Suprapubic skin (tissue), 4 donors: ENCODE measurements around the gene TRPM2. TPM values are rescaled to one million over a fixed set of nuclear protein-coding genes. Genes with fewer than 3 reads are reported as not detected.

Source experiments
- DNase-seq, 2 donors: peaks; one replicate each; pipeline ENCODE4 v3.0.0-alpha.2; 2019; ENCODE audit warnings: low spot score in 2 of 2
- H3K27ac ChIP-seq: fragments of 200-600 bp; sonication (generic); one replicate; pipeline ENCODE4 v1.5.1; 2019
- H3K27me3 ChIP-seq: fragments of 200-600 bp; sonication (generic); one replicate; pipeline ENCODE4 v1.5.1; 2019
- H3K36me3 ChIP-seq: fragments of 200-600 bp; sonication (generic); one replicate; pipeline ENCODE4 v1.5.1; 2019
- H3K4me1 ChIP-seq: fragments of 200-600 bp; sonication (generic); one replicate; pipeline ENCODE4 v1.5.1; 2019
- H3K4me3 ChIP-seq: fragments of 200-600 bp; sonication (generic); one replicate; pipeline ENCODE4 v1.5.1; 2019; ENCODE audit warnings: mild to moderate bottlenecking
- H3K9me3 ChIP-seq: fragments of 200-600 bp; sonication (generic); one replicate; pipeline ENCODE4 v1.5.1; 2019
- EP300 ChIP-seq: sonication (generic); formaldehyde crosslinking; IDR thresholded peaks from one replicate; pipeline ENCODE4 v1.6.1; 2017; ENCODE audit warnings: antibody characterized with exemption
- POLR2A ChIP-seq, 2 donors: fragments of 450-650 bp; IDR thresholded peaks; one replicate each; pipeline ENCODE4 v1.6.1; 2017; ENCODE audit warnings: antibody characterized with exemption in 2 of 2, mild to moderate bottlenecking in 2 of 2, moderate library complexity in 2 of 2
- POLR2AphosphoS5 ChIP-seq, 3 donors: sonication (generic); formaldehyde crosslinking; IDR thresholded peaks; one replicate each; pipeline ENCODE4 v1.6.1; 2017; ENCODE audit warnings: antibody characterized with exemption in 3 of 3
- WGBS: methylation state at CpG from one replicate; pipeline ENCODE4 v1.1.5; 2018; 5-methylcytosine and 5-hydroxymethylcytosine counted together
- total RNA-seq, 4 donors: library from RNA; depleted of rRNA; stranded (reverse); fragments of >200 nt; gene quantifications; one replicate each; pipeline ENCODE4 v1.1.0, GENCODE V29; 2016
- TF ChIP-seq, protein P1 (sequence below), 2 donors: fragments of 200-600 bp in 1 of 2; fragments of 450-650 bp in 1 of 2; sonication (generic) in 1 of 2; IDR thresholded peaks; one replicate each; pipeline ENCODE4 v1.5.1; 2016 to 2019; ENCODE audit warnings: antibody characterized with exemption in 2 of 2, mild to moderate bottlenecking in 1 of 2, moderate library complexity in 1 of 2

The TRPM2 gene
- total RNA-seq, 4 donors from 2014 or later = 2.5 to 4.2 (median 3.2) TPM

DNA sequence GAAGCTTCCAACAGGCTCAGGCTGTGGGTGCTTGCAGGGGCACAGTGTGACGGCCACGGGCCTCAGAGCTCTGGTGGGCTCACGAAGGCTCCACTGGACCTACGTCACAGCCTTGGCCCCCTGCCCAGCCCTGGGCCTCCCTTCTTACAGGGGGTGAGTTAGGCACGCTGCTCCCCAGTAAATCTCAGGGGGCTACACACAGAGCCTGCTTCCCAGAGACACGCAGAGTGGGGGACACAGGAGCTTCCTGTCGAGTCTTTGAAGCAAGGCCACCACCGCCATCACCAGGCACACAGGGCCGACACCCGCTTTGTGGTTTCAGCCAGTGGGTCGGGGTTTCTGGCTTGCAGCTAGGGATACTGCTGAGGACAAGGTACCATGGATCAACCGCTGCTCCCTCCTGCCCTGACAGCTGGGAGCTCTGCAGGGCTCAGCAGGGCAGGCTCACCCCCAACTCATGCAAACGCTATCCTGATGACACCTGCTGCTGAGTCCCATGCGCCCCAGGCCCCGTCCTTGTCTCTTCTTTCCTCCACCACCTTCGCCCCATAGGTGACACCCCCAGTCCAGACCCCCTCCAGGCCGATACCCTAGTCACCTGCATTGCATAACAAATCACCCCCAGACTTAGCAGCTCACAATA is 8.8 kb upstream of the TRPM2 start:
- H3K27ac ChIP-seq = no peak overlapping the region
- H3K36me3 ChIP-seq = no peaks in the 10 kb centered on the region
- H3K4me1 ChIP-seq = peaks cover 4% of the 10 kb centered on the region
- H3K9me3 ChIP-seq = no peaks in the 10 kb centered on the region
- 82% methylated on average over 9 of the region's 17 CpGs for WGBS
- H3K4me3 ChIP-seq = no peak overlapping the region
- H3K27me3 ChIP-seq = peaks cover 22% of the 10 kb centered on the region
- DNase-seq = no peak
- no peak for TF ChIP-seq POLR2AphosphoS5 (IDR thresholded peaks at IDR 0.05)
- TF ChIP-seq, protein P1, sequence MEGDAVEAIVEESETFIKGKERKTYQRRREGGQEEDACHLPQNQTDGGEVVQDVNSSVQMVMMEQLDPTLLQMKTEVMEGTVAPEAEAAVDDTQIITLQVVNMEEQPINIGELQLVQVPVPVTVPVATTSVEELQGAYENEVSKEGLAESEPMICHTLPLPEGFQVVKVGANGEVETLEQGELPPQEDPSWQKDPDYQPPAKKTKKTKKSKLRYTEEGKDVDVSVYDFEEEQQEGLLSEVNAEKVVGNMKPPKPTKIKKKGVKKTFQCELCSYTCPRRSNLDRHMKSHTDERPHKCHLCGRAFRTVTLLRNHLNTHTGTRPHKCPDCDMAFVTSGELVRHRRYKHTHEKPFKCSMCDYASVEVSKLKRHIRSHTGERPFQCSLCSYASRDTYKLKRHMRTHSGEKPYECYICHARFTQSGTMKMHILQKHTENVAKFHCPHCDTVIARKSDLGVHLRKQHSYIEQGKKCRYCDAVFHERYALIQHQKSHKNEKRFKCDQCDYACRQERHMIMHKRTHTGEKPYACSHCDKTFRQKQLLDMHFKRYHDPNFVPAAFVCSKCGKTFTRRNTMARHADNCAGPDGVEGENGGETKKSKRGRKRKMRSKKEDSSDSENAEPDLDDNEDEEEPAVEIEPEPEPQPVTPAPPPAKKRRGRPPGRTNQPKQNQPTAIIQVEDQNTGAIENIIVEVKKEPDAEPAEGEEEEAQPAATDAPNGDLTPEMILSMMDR (IDR thresholded peaks at IDR 0.05) = no peak
- no peak for TF ChIP-seq EP300
- TF ChIP-seq POLR2A (IDR thresholded peaks at IDR 0.05) = no peak

DNA sequence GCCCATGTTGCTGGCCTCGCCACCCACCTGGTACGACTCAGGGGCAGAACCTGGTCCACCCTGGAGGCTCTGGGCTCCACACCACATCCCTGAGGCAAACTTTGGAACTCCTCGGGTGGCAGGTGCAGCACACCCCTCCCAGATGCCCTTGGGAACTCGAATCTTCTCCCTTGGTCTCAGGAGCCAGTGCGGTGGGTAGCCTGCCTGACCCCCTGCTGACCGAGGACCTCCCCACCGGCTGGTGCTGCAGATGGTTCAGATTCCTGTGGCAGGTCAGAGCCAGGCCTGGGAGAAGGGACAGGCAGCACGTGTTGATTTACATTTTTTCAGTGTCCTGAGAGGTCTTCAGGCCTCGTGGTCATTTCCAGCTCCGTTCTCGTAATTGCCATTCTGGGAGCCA is 7.9 kb upstream of the TRPM2 start:
- no peaks in the 10 kb centered on the region for H3K36me3 ChIP-seq
- no peak for DNase-seq
- no peaks in the 10 kb centered on the region for H3K9me3 ChIP-seq
- peaks cover 31% of the 10 kb centered on the region for H3K27me3 ChIP-seq
- no peak overlapping the region for H3K4me3 ChIP-seq
- H3K27ac ChIP-seq = no peak overlapping the region
- whole genome bisulfite sequencing = 61% methylated on average over 8 of the region's 11 CpGs
- TF ChIP-seq EP300 (no peak), POLR2A (IDR thresholded peaks at IDR 0.05) (no peak), POLR2AphosphoS5 (IDR thresholded peaks at IDR 0.05) (no peak)
- TF ChIP-seq, protein P1 (IDR thresholded peaks at IDR 0.05) = no peak
- peaks cover 7% of the 10 kb centered on the region for H3K4me1 ChIP-seq

DNA sequence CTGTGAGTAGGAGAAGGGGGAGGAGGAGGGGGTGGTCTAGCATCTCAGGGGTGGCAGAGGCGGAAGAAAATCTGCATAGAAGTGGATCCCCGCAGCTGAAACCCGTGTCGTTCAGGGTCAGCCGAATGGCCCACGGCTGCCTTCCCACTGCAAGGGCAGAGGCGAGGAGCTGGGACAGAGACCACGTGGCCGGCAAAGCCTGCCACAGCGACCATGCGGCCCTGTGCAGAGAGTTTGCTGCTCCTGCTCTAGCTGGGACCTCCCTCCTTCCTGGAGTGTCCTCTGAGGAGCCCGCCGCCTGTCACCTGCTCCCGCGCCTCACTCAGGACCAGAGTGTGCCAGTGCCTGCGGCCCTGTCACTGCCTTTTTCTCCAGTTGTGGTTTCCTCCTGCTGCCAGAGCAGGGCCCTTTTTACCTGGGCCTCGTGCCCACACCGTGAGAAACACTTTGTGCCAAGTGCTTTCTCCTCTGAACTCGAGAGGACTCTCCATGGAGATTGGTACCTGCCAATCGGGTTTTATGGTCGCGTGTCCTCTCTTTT is 5.4 kb upstream of the TRPM2 start:
- Histone ChIP-seq H3K9me3 (no peaks in the 10 kb centered on the region), H3K36me3 (no peaks in the 10 kb centered on the region), H3K27ac (no peak overlapping the region), H3K4me3 (no peak overlapping the region), H3K27me3 (peaks cover 49% of the 10 kb centered on the region), H3K4me1 (peaks cover 18% of the 10 kb centered on the region)
- no peak for DNase-seq
- 61% methylated on average over 15 of the region's 22 CpGs for WGBS
- TF ChIP-seq POLR2A (IDR thresholded peaks at IDR 0.05) (no peak), POLR2AphosphoS5 (IDR thresholded peaks at IDR 0.05) (no peak), EP300 (no peak)
- TF ChIP-seq, protein P1 (IDR thresholded peaks at IDR 0.05) = no peak

DNA sequence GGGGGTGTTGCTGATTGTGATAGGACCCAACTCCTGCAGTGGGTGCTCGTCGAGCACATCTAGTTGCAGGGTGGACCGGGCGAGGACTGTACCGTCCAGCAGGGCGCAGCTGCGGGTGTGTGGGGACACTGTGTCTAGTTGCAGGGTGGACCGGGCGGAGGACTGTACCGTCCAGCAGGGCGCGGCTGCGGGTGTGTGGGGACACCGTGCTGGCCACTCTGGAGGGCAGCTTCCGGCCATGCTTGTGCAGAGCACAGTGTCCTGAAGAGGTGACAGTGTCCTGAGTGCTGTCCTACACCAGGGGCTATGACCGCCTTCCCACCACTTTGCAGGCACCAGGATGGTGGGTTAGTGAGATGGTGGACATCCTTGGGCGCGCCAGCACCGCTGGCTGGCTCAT is 4.6 kb upstream of the TRPM2 start:
- no peak overlapping the region for H3K4me3 ChIP-seq
- H3K27me3 ChIP-seq = peaks cover 55% of the 10 kb centered on the region
- WGBS = no CpG with 5 or more reads among the region's 19 CpGs
- H3K36me3 ChIP-seq = no peaks in the 10 kb centered on the region
- no peak overlapping the region for H3K27ac ChIP-seq
- peak in 1 of 2 donors; percentile 55 for DNase-seq
- TF ChIP-seq POLR2AphosphoS5 (IDR thresholded peaks at IDR 0.05) = no peak
- TF ChIP-seq, protein P1 (IDR thresholded peaks at IDR 0.05) = no peak
- no peak for TF ChIP-seq EP300
- no peak for TF ChIP-seq POLR2A (IDR thresholded peaks at IDR 0.05)
- no peaks in the 10 kb centered on the region for H3K9me3 ChIP-seq
- peaks cover 24% of the 10 kb centered on the region for H3K4me1 ChIP-seq

DNA sequence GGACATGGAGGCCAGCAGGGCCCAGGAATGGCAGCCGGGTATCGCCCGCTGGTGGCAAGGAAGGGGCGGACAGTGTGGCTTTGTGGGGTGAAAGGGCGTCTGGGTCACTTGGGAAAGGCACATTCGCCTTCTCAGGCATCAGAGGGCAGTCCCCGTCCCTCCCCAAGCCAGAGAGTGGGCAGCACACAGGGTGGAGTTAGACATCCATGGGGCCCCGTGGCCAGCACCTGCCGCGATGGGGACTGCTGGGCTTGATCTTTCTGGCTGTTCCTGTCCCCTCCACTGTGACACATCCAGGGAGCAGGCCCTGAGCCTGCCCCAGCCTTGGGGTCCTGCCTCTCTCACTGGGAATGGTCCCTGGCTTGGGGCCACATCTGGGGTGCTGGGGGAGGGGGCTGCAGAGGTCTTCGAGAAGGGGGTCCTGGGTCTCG is 4.0 kb upstream of the TRPM2 start:
- TF ChIP-seq, protein P1 (IDR thresholded peaks at IDR 0.05) = no peak
- TF ChIP-seq EP300 (no peak), POLR2A (IDR thresholded peaks at IDR 0.05) (no peak), POLR2AphosphoS5 (IDR thresholded peaks at IDR 0.05) (no peak)
- H3K27me3 ChIP-seq = peaks cover 55% of the 10 kb centered on the region
- 87% methylated on average over 3 of the region's 12 CpGs for WGBS

More for the DNA sequence above, 4.0 kb upstream of the TRPM2 start:
- Histone ChIP-seq H3K36me3 (no peaks in the 10 kb centered on the region), H3K27ac (no peak overlapping the region), H3K4me3 (no peak overlapping the region), H3K4me1 (peaks cover 24% of the 10 kb centered on the region), H3K9me3 (no peaks in the 10 kb centered on the region)
- no peak for DNase-seq
